HepG2 (cell line): Measurements from ENCODE around the gene MCM3AP. TPM values are rescaled to one million over a fixed set of nuclear protein-coding genes. Genes with fewer than 3 reads are reported as not detected.

Source experiments
- ATAC-seq: fragments of 200-7000 bp; cut with Tn5 transposase; 3 replicates; pipeline ENCODE4 v1.9.1; 2020; ENCODE audit warnings: mild to moderate bottlenecking, moderate library complexity
- BruUV-seq: library from RNA; stranded (reverse); fragments of 400-500 nt; replicated peaks from 2 replicates; lab custom pipeline; 2021; lab: Mats Ljungman, UMichigan
- CTCF ChIA-PET: fragments of 300-600 bp; formaldehyde crosslinking; extraction: SDS; loops from one replicate; lab custom pipeline; 2021; ENCODE audit warnings: low total read pairs, inconsistent platforms, low intra/inter-chr PET ratio; lab: Yijun Ruan, JAX
- POLR2A ChIA-PET: fragments of 350-600 bp; sonication (Branson Sonifier 250); formaldehyde crosslinking; loops from one replicate; lab custom pipeline; 2020; ENCODE audit warnings: antibody characterized with exemption, inconsistent platforms; lab: Yijun Ruan, JAX
- DNase-seq: peaks from one replicate; pipeline ENCODE4 v3.0.0-alpha.2; 2015; ENCODE audit warnings: low spot score
- FAIRE-seq: peaks from 3 replicates; lab custom pipeline; 2011; peaks lifted over from hg19 to GRCh38; lab: Jason Lieb, UNC
- H2AFZ ChIP-seq: one replicate; pipeline ENCODE4 v1.6.1; 2011; ENCODE audit warnings: low read length, inconsistent platforms
- H3K27ac ChIP-seq: fragments of 300-600 bp; 3 replicates; pipeline ENCODE4 v1.8.0; 2011; ENCODE audit warnings: mixed run types, mild to moderate bottlenecking, mixed read lengths, low read length, inconsistent platforms; ENCODE audit not compliant: insufficient read depth; ENCODE audit errors: extremely low read length
- H3K27me3 ChIP-seq, 2 experiments: fragments of 200-600 bp in 1 of 2; 2 replicates in 1 of 2; 3 replicates in 1 of 2; pipeline versions ENCODE4 v1.6.0 to v1.8.0; 2011; ENCODE audit warnings: low read length in 2 of 2, mild to moderate bottlenecking in 2 of 2, moderate library complexity in 2 of 2, inconsistent platforms in 1 of 2; ENCODE audit not compliant: insufficient read depth in 2 of 2, control insufficient read depth in 1 of 2
- H3K36me3 ChIP-seq, 2 experiments: fragments of 200-600 bp in 1 of 2; replicated peaks in 1 of 2; 2 replicates in 1 of 2; 3 replicates in 1 of 2; pipeline versions ENCODE4 v1.5.1 to v1.8.0; 2011; ENCODE audit warnings: low read length in 2 of 2, inconsistent platforms in 1 of 2; ENCODE audit not compliant: insufficient read depth in 2 of 2, control insufficient read depth in 1 of 2
- H3K4me1 ChIP-seq: 2 replicates; pipeline ENCODE4 v1.5.1; 2012; ENCODE audit warnings: low read length, inconsistent platforms; ENCODE audit not compliant: insufficient read depth
- H3K4me2 ChIP-seq: 2 replicates; pipeline ENCODE4 v1.6.0; 2011; ENCODE audit warnings: low read depth, low read length, inconsistent platforms
- H3K4me3 ChIP-seq, 3 experiments: fragments of 200-600 bp in 1 of 3; sonication (generic), shearing (Covaris generic) in 1 of 3; replicated peaks in 1 of 3; 2 replicates each; pipeline ENCODE4 v1.5.1; 2011 to 2016; ENCODE audit warnings: low read length in 3 of 3, inconsistent platforms in 2 of 3, low read depth in 2 of 3, mild to moderate bottlenecking in 2 of 3, control low read depth in 1 of 3, mixed read lengths in 1 of 3; ENCODE audit not compliant: insufficient read depth in 1 of 3
- H3K79me2 ChIP-seq: one replicate; pipeline ENCODE4 v1.6.1; 2011; ENCODE audit warnings: low read length, inconsistent platforms; ENCODE audit not compliant: insufficient read depth
- H3K9ac ChIP-seq: 2 replicates; pipeline ENCODE4 v1.6.0; 2011; ENCODE audit warnings: mild to moderate bottlenecking, low read depth, low read length, inconsistent platforms; ENCODE audit not compliant: insufficient read depth
- H3K9me3 ChIP-seq: 2 replicates; pipeline ENCODE4 v1.5.1; 2012; ENCODE audit warnings: mild to moderate bottlenecking, low read length
- H4K20me1 ChIP-seq: 2 replicates; pipeline ENCODE4 v1.6.0; 2011; ENCODE audit warnings: inconsistent platforms, mild to moderate bottlenecking, low read length, moderate library complexity; ENCODE audit not compliant: insufficient read depth
- AGO2 ChIP-seq: fragments of 200-400 bp; formaldehyde crosslinking; optimal IDR thresholded peaks from 2 replicates; pipeline ENCODE3; 2017; ENCODE audit warnings: mild to moderate bottlenecking, low read depth, low read length, moderate library complexity
- HNRNPL ChIP-seq: fragments of 200-400 bp; formaldehyde crosslinking; IDR thresholded peaks from 2 replicates; pipeline ENCODE4 v1.6.1; 2017; ENCODE audit warnings: mild to moderate bottlenecking, low read depth, low read length
- HOXA3 ChIP-seq: sonication (generic); formaldehyde crosslinking; IDR thresholded peaks from 2 replicates; pipeline ENCODE4 v1.5.0; 2020; ENCODE audit warnings: missing genetic modification reagents
- POLR2A ChIP-seq, 2 experiments: IDR thresholded peaks; 2 replicates each; pipeline ENCODE4 v1.6.1; 2011; ENCODE audit warnings: low read depth in 2 of 2, low read length in 2 of 2, mild to moderate bottlenecking in 1 of 2, moderate library complexity in 1 of 2; ENCODE audit not compliant: insufficient read depth in 1 of 2
- ZNF766 ChIP-seq: sonication (generic); formaldehyde crosslinking; IDR thresholded peaks from 2 replicates; pipeline ENCODE4 v1.5.0; 2020; ENCODE audit warnings: missing genetic modification reagents, borderline replicate concordance
- ZNF883 ChIP-seq: sonication (generic); formaldehyde crosslinking; IDR thresholded peaks from 2 replicates; pipeline ENCODE4 v1.5.1; 2020; ENCODE audit warnings: mild to moderate bottlenecking, missing genetic modification reagents; ENCODE audit errors: not compliant biosample characterization
- ZSCAN25 ChIP-seq: sonication (generic); formaldehyde crosslinking; IDR thresholded peaks from 2 replicates; pipeline ENCODE4 v1.8.0; 2022; ENCODE audit warnings: mild to moderate bottlenecking, missing genetic modification reagents
- WGBS: methylation state at CpG from one replicate; pipeline ENCODE4 v1.1.6; 2017; ENCODE audit warnings: low lambda C conversion rate; 5-methylcytosine and 5-hydroxymethylcytosine counted together
- in situ Hi-C: cut with HindIII; loops from 2 replicates; pipeline ENCODE4 v1.10.0; 2017; ENCODE audit warnings: low pct_unique_long_range_greater_than_20kb; ENCODE audit not compliant: extremely low pct_ligation_motif_present
- intact Hi-C: fragments of 100-400 bp; cut with micrococcal nuclease; formaldehyde crosslinking; loops from one replicate; pipeline ENCODE4 v1.10.0; 2022; ENCODE audit not compliant: unreplicated experiment
- polyA plus RNA-seq, 8 experiments: library from polyadenylated mRNA; depleted of rRNA in 3 of 8; stranded (reverse) in 7 of 8; unstranded in 1 of 8; fragments of >200 nt; fragmentation: Illumina TruSeq in 4 of 8; extraction: Trizol in 4 of 8; gene quantifications; 2 replicates each; pipeline versions ENCODE4 v1.2.1 to v1.2.3, GENCODE V29; 2011 to 2016; ENCODE audit warnings: low read depth in 4 of 8, missing spikeins in 1 of 8, mixed read lengths in 1 of 8; ENCODE audit not compliant: insufficient read depth in 1 of 8
- total RNA-seq, 5 experiments: library from RNA; depleted of rRNA; stranded (reverse); fragments of >200 nt; fragmentation: Illumina TruSeq; extraction: Trizol; gene quantifications; 2 replicates each; pipeline ENCODE4 v1.2.3, GENCODE V29; 2016; ENCODE audit warnings: low read depth in 1 of 5

The MCM3AP gene
- total and polyA plus RNA-seq, 2 of the 13 experiments (the other 11 are each of a cell fraction or from before 2014, with no cell fraction given), result 27.0 to 54.7 TPM

DNA sequence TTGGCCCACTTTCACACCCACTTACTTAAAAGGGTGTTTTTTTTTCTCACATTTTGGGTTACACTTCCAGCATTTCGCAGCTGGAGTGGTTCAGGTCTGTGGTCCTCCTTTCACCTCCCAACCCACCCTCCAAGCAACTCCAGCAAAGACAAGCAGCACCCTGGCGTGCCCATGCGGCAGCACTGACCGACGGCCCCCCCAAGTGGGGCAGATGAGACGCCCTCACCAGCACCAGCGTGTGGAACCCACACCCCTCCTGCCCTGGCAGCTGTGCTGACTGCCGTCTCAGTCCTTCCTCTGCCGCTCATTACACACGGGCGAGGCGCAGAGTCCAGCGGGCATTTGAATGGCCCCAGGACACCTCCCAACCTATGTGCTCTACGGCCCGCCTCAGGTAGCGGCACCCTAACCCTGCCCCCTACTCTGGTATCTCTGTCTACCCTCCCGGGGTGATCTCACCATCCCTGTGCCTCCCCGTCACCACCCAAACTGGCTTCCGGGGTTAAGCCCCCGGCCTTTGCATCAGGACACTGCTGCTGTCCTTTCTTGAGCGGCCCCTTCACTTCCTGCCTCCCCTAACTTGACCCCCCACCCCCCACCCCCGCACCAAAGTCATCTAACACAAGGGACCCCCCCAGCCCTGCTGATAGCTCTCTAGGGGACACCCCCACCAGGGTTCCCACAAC, 67.8 kb downstream of the MCM3AP start:
- ChIA-PET POLR2A (no interaction called here), CTCF (no interaction called here)
- no peak overlapping the region for H3K9ac ChIP-seq
- H3K79me2 ChIP-seq, result peaks cover 30% of the 10 kb centered on the region
- in situ Hi-C loops (no loop called here), intact Hi-C loops (no loop called here)
- peaks cover 19 to 81% of the 10 kb centered on the region in 2 experiments for H3K36me3 ChIP-seq
- 97% methylated on average over 16 of the region's 22 CpGs for WGBS
- no peak for TF ChIP-seq HNRNPL
- no peak for TF ChIP-seq ZNF883
- TF ChIP-seq AGO2, result peak; percentile 37
- TF ChIP-seq HOXA3 (CRISPR knock-in tag), result no peak
- no peak for TF ChIP-seq ZSCAN25 (CRISPR knock-in tag)
- H3K4me1 ChIP-seq, result no peaks in the 10 kb centered on the region
- H3K4me3 ChIP-seq, result no peak overlapping the region
- ATAC-seq (no peak), FAIRE-seq (no peak), DNase-seq (no peak)
- no peak overlapping the region for H3K4me2 ChIP-seq
- no peaks in the 10 kb centered on the region for H3K9me3 ChIP-seq
- no peaks in the 10 kb centered on the region for H3K27me3 ChIP-seq
- no TSS peak for BruUV-seq
- H3K27ac ChIP-seq, result no peak overlapping the region
- no peak overlapping the region for H2AFZ ChIP-seq
- peaks cover 3% of the 10 kb centered on the region; the same call in 1 of the 2 replicates for H4K20me1 ChIP-seq

DNA sequence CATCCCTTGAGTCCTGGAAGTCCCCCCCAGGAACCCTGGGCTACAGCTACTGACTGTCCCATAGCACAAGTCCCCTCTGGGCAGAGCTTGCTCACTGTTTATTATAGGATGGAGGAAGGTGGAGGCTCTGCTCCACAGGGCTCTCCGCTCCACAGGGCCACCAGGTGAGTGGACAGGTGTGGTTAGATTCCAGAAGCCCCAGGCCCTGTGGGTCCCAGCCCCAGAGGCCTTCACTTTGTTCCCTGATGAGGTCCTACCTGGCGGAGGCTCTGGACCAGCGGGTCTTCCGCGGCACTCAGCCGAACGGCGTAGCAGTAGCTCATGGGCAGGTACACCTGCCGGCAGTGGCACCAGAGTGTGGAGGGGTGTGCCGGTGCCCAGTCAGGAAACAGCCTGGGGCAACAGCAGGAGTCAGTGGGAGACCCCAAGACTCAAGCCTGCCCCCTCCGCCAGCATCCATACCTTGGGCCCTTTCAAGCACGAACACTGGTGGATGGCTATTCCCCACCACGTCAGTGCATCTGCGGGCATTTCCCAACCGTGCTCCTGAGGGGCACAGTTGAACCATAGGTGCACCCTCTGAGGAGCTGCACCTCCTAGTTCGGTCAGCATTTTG, 69.2 kb downstream of the MCM3AP start:
- TF ChIP-seq ZNF766 (CRISPR knock-in tag), result no peak
- 0 out of 4 replicates have a peak, but pooled peaks of 1 of the 2 experiments have one; percentile 20 for TF ChIP-seq POLR2A (IDR thresholded peaks at IDR 0.05; ENCODE audit: insufficient read depth in 1 of 2, low read depth in 2 of 2, low read length in 2 of 2)
- H2AFZ ChIP-seq, result no peak overlapping the region
- no peaks in the 10 kb centered on the region for H3K9me3 ChIP-seq
- 92% methylated on average over 14 of the region's 16 CpGs for WGBS
- intact Hi-C loops, result no loop called here
- no peak overlapping the region for H3K9ac ChIP-seq
- no peak overlapping the region for H3K4me3 ChIP-seq
- peaks cover 15 to 81% of the 10 kb centered on the region in 2 experiments for H3K36me3 ChIP-seq
- DNase-seq (no peak), ATAC-seq (no peak), FAIRE-seq (no peak)
- no peak overlapping the region for H3K27ac ChIP-seq
- H4K20me1 ChIP-seq, result no peaks in the 10 kb centered on the region
- POLR2A ChIA-PET, result interaction anchor here (0.6 kb wide), 1 partner anchor 37 kb away, joined by 4 read pairs; no protein-coding TSS in a partner anchor
- no peaks in the 10 kb centered on the region for H3K27me3 ChIP-seq
- in situ Hi-C loops, result no loop called here
- CTCF ChIA-PET, result no interaction called here
- peaks cover 16% of the 10 kb centered on the region for H3K79me2 ChIP-seq
- no peaks in the 10 kb centered on the region for H3K4me1 ChIP-seq
- no peak overlapping the region for H3K4me2 ChIP-seq
- no TSS peak for BruUV-seq
